ENCODE results near the gene ZSCAN18. TPM values are rescaled to one million over a fixed set of nuclear protein-coding genes. Genes with fewer than 3 reads are reported as not detected.

ZSCAN18 gene
- total RNA-seq, 1 donor from 2014 or later = 50.6 TPM

DNA sequence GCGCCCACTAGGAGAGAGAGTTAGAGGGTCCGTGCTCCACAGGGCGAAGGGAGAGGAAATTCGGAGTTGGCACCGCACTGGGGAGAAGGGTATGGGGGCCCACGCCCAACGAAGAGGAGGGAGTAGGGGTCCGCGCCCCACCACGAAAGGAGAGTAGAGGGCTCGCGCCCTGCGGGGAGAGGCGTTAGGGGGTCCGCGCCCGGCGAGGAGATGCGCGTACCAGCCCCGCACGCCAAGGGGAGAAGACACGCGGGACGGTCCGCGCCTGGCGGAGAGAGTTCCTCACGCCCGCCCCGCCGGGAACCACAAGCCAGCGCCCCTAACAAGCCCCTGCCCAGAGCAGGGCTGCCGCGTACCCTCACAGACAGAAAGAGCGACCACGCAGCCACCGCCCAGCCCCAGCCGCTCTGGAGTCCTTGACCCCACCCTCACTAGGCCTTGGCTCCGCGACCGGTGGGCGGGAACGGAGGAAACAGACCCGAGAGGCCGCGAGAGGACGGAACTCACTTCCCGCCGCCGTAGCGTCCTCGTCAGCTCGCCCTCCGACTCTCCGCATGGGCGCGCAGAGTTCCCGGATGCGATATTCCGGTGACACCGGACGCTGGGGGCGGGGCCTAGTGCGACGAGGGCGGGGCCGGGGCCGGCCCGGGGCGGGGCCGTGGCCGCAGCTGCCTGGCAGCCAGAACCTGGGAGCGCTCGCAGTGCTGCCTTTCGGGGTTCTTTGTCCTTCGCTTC is 20.0 kb upstream of the ZSCAN18 start:
- H3K4me1 ChIP-seq (ENCODE audit: control insufficient read depth in 3 of 3, insufficient read depth in 3 of 3, low read length in 3 of 3) = no peaks in the 10 kb centered on the region
- peaks cover 14 to 42% (median 32%) of the 10 kb centered on the region in 3 donors for H3K9me3 ChIP-seq (ENCODE audit: control insufficient read depth in 3 of 3, low read length in 3 of 3)
- peaks cover 0 to 4% (median 0%) of the 10 kb centered on the region in 3 donors for H3K27me3 ChIP-seq (ENCODE audit: control insufficient read depth in 3 of 3, insufficient read depth in 3 of 3, low read length in 3 of 3)
- peaks cover 0 to 2% (median 0%) of the 10 kb centered on the region in 3 donors for H3K36me3 ChIP-seq (ENCODE audit: control insufficient read depth in 3 of 3, insufficient read depth in 3 of 3, low read length in 3 of 3)
- H3K4me3 ChIP-seq (ENCODE audit: low read length in 3 of 3) = peak overlapping the region in 1 of 3 donors; percentile 0
- H3K27ac ChIP-seq (ENCODE audit: low read depth, low read length) = no peak overlapping the region
- H3K9ac ChIP-seq (ENCODE audit: low read depth in 1 of 3, low read length in 3 of 3) = no peak overlapping the region

DNA sequence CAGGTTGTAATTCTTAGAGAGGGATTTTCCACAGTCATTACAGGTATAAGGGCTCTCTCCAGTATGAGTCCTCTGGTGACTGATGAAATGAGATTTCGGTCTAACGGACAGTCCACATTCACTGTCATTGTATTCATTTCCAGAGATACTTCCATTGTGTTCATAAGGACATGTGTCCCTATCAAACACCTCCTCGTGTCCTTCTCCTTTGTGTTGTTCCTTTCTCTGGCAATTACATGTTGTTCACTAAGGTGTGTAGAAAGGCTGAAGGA is 10.5 kb upstream of the ZSCAN18 start:
- no peak overlapping the region for H3K9ac ChIP-seq (ENCODE audit: low read depth in 1 of 3, low read length in 3 of 3)
- no peak overlapping the region for H3K27ac ChIP-seq (ENCODE audit: low read depth, low read length)
- H3K4me1 ChIP-seq (ENCODE audit: control insufficient read depth in 3 of 3, insufficient read depth in 3 of 3, low read length in 3 of 3) = no peaks in the 10 kb centered on the region
- peak overlapping the region in 1 of 3 donors; percentile 62 for H3K4me3 ChIP-seq (ENCODE audit: low read length in 3 of 3)
- no peaks in the 10 kb centered on the region for H3K27me3 ChIP-seq (ENCODE audit: control insufficient read depth in 3 of 3, insufficient read depth in 3 of 3, low read length in 3 of 3)
- H3K36me3 ChIP-seq (ENCODE audit: control insufficient read depth in 3 of 3, insufficient read depth in 3 of 3, low read length in 3 of 3) = no peaks in the 10 kb centered on the region
- H3K9me3 ChIP-seq (ENCODE audit: control insufficient read depth in 3 of 3, low read length in 3 of 3) = peaks cover 29 to 42% (median 29%) of the 10 kb centered on the region in 3 donors

DNA sequence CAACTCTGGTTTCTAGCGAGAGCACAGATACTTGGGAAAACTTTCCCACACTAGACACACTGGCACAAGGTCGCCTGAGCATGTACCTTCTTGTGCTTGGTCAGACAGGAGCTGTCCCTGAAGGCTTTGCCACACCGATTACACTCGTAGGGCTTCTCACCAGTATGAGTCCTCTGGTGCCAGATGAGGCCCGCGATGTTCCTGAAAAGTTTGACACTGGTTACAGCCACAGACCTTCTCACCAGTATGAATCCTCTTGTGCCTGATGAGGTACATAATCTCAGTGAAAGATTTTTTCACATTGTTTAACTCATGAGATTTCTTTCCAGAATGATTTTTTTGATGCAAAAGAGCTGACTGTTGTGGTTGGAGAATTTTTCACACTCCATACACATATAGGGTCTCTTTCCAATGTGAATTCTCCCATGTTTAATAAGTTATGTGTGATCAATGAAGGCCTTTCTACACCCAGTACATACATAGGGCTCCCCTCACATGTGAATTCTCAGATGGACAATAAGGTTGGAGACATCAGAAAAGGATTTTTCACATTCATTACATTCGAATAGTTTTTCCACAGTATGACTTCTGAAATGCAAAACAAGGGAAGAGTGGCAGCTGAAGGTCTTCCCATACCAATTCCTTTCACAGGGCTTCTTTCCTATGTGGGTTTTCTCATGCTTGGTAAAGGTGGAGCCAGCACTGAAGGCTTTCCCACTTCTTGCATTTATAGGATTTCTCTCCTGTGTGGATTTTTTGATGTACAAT is 9.9 kb upstream of the ZSCAN18 start:
- Histone ChIP-seq H3K9me3 (ENCODE audit: control insufficient read depth in 3 of 3, low read length in 3 of 3) (peaks cover 27 to 47% (median 29%) of the 10 kb centered on the region in 3 donors), H3K4me3 (ENCODE audit: low read length in 3 of 3) (peak overlapping the region in 1 of 3 donors; percentile 62), H3K27me3 (ENCODE audit: control insufficient read depth in 3 of 3, insufficient read depth in 3 of 3, low read length in 3 of 3) (no peaks in the 10 kb centered on the region), H3K27ac (ENCODE audit: low read depth, low read length) (no peak overlapping the region), H3K36me3 (ENCODE audit: control insufficient read depth in 3 of 3, insufficient read depth in 3 of 3, low read length in 3 of 3) (no peaks in the 10 kb centered on the region), H3K4me1 (ENCODE audit: control insufficient read depth in 3 of 3, insufficient read depth in 3 of 3, low read length in 3 of 3) (no peaks in the 10 kb centered on the region), H3K9ac (ENCODE audit: low read depth in 1 of 3, low read length in 3 of 3) (no peak overlapping the region)

DNA sequence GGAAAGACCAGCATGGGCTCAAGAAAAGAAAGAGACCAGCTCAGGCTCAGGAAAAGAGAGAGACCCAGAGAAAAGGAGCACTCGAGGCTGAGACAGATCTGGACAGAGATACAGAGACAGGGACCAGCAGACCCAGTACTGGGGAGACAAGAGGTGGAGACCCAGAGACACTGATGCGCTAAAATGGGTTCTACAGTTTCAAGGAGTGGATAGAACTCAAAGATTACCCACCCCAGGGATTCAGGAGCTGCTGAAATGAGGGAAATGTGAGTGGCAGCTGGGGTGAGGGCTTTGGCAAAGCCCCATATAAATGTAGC is 609 bp upstream of the ZSCAN18 start:
- H3K9me3 ChIP-seq (ENCODE audit: control insufficient read depth in 3 of 3, low read length in 3 of 3) = peaks cover 9 to 24% (median 10%) of the 10 kb centered on the region in 3 donors

DNA sequence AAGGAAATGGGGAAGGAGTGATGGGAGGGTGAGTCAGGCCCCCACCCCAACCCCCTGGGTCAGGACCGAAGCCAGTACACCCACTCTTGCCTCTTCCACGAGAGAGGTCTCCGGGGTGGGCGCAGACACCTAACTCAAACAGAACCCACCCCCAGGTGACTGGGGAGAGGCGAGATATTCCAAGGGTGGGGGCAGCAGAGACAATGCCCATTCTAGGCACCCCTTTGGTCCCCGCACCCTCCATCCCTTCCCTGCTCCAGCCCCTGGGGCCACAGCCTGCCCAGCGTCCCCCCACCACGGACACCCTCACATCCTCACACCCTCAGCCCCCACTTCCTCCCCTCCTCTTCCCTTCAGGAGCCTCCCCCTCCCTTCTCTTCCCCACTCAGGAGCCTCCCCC is 682 bp downstream of the ZSCAN18 start:
- no peak overlapping the region for H3K27ac ChIP-seq (ENCODE audit: low read depth, low read length)
- peak overlapping the region in 1 of 3 donors; percentile 33 for H3K9ac ChIP-seq (ENCODE audit: low read depth in 1 of 3, low read length in 3 of 3)

More for the DNA sequence above, 609 bp upstream of the ZSCAN18 start:
- H3K36me3 ChIP-seq (ENCODE audit: control insufficient read depth in 3 of 3, insufficient read depth in 3 of 3, low read length in 3 of 3) = peaks cover 3 to 10% (median 5%) of the 10 kb centered on the region in 3 donors
- H3K4me1 ChIP-seq (ENCODE audit: control insufficient read depth in 3 of 3, insufficient read depth in 3 of 3, low read length in 3 of 3) = peaks cover 7 to 13% (median 12%) of the 10 kb centered on the region in 3 donors
- peak overlapping the region; percentile 85 to 98 (median 90) for H3K4me3 ChIP-seq (ENCODE audit: low read length in 3 of 3)
- no peaks in the 10 kb centered on the region for H3K27me3 ChIP-seq (ENCODE audit: control insufficient read depth in 3 of 3, insufficient read depth in 3 of 3, low read length in 3 of 3)
- peak overlapping the region; percentile 97 for H3K27ac ChIP-seq (ENCODE audit: low read depth, low read length)
- peak overlapping the region; percentile 92 to 97 (median 93) for H3K9ac ChIP-seq (ENCODE audit: low read depth in 1 of 3, low read length in 3 of 3)

DNA sequence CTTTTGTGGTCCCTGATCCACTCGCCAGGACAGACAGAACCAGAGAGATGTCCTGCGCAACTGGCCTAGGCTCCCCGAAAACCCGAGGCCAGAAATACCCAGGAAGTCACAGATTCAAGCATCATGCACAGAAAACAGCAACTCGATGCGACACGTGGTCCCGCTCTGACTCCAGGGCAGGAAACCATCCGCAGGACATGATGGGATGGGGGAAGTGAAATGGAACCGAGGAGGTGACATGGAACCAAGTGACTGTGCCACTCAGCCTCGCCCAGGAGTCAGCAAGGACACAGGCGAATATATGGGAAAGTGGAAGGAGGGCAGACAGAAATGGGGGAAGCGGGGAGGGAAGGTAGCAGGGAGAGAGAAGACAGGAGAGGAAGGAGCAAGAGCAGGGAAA is 1.1 kb downstream of the ZSCAN18 start:
- Histone ChIP-seq H3K9me3 (ENCODE audit: control insufficient read depth in 3 of 3, low read length in 3 of 3) (peaks cover 3 to 24% (median 17%) of the 10 kb centered on the region in 3 donors), H3K9ac (ENCODE audit: low read depth in 1 of 3, low read length in 3 of 3) (peak overlapping the region in 1 of 3 donors; percentile 33), H3K36me3 (ENCODE audit: control insufficient read depth in 3 of 3, insufficient read depth in 3 of 3, low read length in 3 of 3) (peaks cover 3 to 10% (median 5%) of the 10 kb centered on the region in 3 donors), H3K4me1 (ENCODE audit: control insufficient read depth in 3 of 3, insufficient read depth in 3 of 3, low read length in 3 of 3) (peaks cover 7 to 13% (median 12%) of the 10 kb centered on the region in 3 donors), H3K27ac (ENCODE audit: low read depth, low read length) (no peak overlapping the region), H3K27me3 (ENCODE audit: control insufficient read depth in 3 of 3, insufficient read depth in 3 of 3, low read length in 3 of 3) (no peaks in the 10 kb centered on the region), H3K4me3 (ENCODE audit: low read length in 3 of 3) (peak overlapping the region; percentile 63 to 98 (median 81))

More for the DNA sequence above, 682 bp downstream of the ZSCAN18 start:
- Histone ChIP-seq H3K4me1 (ENCODE audit: control insufficient read depth in 3 of 3, insufficient read depth in 3 of 3, low read length in 3 of 3) (peaks cover 7 to 13% (median 12%) of the 10 kb centered on the region in 3 donors), H3K9me3 (ENCODE audit: control insufficient read depth in 3 of 3, low read length in 3 of 3) (peaks cover 3 to 25% (median 17%) of the 10 kb centered on the region in 3 donors), H3K27me3 (ENCODE audit: control insufficient read depth in 3 of 3, insufficient read depth in 3 of 3, low read length in 3 of 3) (no peaks in the 10 kb centered on the region), H3K4me3 (ENCODE audit: low read length in 3 of 3) (peak overlapping the region; percentile 63 to 98 (median 81)), H3K36me3 (ENCODE audit: control insufficient read depth in 3 of 3, insufficient read depth in 3 of 3, low read length in 3 of 3) (peaks cover 3 to 10% (median 5%) of the 10 kb centered on the region in 3 donors)

DNA sequence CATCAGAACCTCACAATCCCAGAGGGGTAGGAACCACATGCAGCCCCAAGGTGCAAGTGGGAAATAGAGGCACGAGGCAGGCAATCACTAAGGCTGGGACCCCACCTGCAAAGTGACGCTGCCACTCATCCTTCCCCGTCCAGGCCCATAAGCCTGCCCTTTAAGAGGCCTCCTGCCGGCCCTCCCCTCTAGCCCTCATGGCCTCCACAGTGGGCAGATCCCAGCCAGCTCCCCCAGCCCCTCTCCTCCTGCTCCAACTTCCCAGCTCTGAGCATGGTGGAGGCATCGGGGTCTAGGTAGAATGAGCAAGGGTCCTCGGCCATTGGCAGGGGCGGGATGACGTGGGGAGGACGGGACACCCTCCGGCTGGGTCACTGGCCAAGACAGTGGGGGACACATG is 2.7 kb downstream of the ZSCAN18 start:
- Histone ChIP-seq H3K36me3 (ENCODE audit: control insufficient read depth in 3 of 3, insufficient read depth in 3 of 3, low read length in 3 of 3) (peaks cover 3 to 10% (median 5%) of the 10 kb centered on the region in 3 donors), H3K27me3 (ENCODE audit: control insufficient read depth in 3 of 3, insufficient read depth in 3 of 3, low read length in 3 of 3) (no peaks in the 10 kb centered on the region), H3K9ac (ENCODE audit: low read depth in 1 of 3, low read length in 3 of 3) (no peak overlapping the region), H3K27ac (ENCODE audit: low read depth, low read length) (no peak overlapping the region), H3K9me3 (ENCODE audit: control insufficient read depth in 3 of 3, low read length in 3 of 3) (peaks cover 3 to 23% (median 19%) of the 10 kb centered on the region in 3 donors), H3K4me1 (ENCODE audit: control insufficient read depth in 3 of 3, insufficient read depth in 3 of 3, low read length in 3 of 3) (peaks cover 7 to 13% (median 12%) of the 10 kb centered on the region in 3 donors), H3K4me3 (ENCODE audit: low read length in 3 of 3) (no peak overlapping the region)

DNA sequence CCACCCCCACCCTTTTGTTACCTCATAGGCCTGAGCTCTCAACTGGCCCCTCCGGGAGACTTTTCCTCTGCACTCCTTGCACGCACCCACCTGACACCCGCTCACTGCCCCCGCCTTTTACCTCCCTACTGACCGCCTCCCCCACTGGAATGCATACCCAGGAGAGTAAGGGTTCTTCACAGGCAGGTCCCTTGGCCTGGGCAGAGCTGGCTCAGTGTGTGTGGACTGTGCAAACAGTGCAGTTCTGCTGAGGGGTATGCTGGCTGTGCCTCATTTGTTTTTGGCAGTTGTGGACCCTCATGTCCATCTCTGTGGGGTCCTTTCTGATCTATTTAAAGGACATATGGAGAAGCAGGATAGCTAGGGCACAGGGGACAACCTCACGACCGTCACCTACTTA is 5.0 kb downstream of the ZSCAN18 start:
- Histone ChIP-seq H3K27ac (ENCODE audit: low read depth, low read length) (no peak overlapping the region), H3K9me3 (ENCODE audit: control insufficient read depth in 3 of 3, low read length in 3 of 3) (peaks cover 3 to 30% (median 27%) of the 10 kb centered on the region in 3 donors), H3K4me3 (ENCODE audit: low read length in 3 of 3) (peak overlapping the region in 1 of 3 donors; percentile 14), H3K36me3 (ENCODE audit: control insufficient read depth in 3 of 3, insufficient read depth in 3 of 3, low read length in 3 of 3) (peaks cover 4 to 14% (median 11%) of the 10 kb centered on the region in 3 donors), H3K27me3 (ENCODE audit: control insufficient read depth in 3 of 3, insufficient read depth in 3 of 3, low read length in 3 of 3) (no peaks in the 10 kb centered on the region), H3K4me1 (ENCODE audit: control insufficient read depth in 3 of 3, insufficient read depth in 3 of 3, low read length in 3 of 3) (peaks cover 7 to 8% (median 8%) of the 10 kb centered on the region in 3 donors), H3K9ac (ENCODE audit: low read depth in 1 of 3, low read length in 3 of 3) (no peak overlapping the region)

DNA sequence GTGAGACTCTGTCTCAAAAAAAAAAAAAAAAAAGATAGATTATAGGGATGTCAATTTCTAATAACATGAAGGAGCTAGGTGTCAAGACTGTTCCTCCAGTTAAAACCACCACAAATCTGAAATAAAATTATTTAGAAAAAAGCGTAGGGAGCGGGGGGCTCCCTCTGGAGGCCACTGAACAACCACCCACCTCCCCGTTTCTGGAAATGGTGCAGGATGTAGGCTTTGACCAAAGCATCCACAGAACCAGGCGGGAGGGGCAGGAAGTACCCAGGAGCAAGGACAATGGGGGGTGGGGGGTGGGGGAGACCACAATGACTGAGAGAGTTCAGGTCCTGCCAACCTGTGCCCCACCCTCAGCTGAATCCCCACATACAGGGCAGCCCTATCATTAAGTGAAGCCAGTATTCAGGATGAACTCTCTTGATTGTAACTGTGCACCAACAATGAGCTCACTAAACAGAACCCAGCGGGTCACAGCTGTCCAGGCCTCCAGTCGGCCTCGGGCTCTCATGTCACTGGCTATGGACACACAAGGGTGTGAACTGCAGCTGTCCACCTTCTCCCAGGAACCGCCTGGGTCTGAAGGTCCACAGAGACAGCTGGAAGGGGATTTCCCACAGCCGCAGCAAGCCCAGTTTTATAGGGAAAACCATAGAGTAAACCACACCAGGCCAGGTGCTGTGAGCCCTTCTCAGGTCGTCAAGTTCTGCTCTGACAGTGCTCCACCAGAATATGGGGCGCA is 6.6 kb downstream of the ZSCAN18 start:
- no peaks in the 10 kb centered on the region for H3K4me1 ChIP-seq (ENCODE audit: control insufficient read depth in 3 of 3, insufficient read depth in 3 of 3, low read length in 3 of 3)
- H3K4me3 ChIP-seq (ENCODE audit: low read length in 3 of 3) = no peak overlapping the region
- no peaks in the 10 kb centered on the region for H3K27me3 ChIP-seq (ENCODE audit: control insufficient read depth in 3 of 3, insufficient read depth in 3 of 3, low read length in 3 of 3)
- no peak overlapping the region for H3K27ac ChIP-seq (ENCODE audit: low read depth, low read length)
- H3K9me3 ChIP-seq (ENCODE audit: control insufficient read depth in 3 of 3, low read length in 3 of 3) = peaks cover 3 to 34% (median 30%) of the 10 kb centered on the region in 3 donors
- peaks cover 7 to 19% (median 17%) of the 10 kb centered on the region in 3 donors for H3K36me3 ChIP-seq (ENCODE audit: control insufficient read depth in 3 of 3, insufficient read depth in 3 of 3, low read length in 3 of 3)
- no peak overlapping the region for H3K9ac ChIP-seq (ENCODE audit: low read depth in 1 of 3, low read length in 3 of 3)

All from skeletal muscle tissue (tissue), 4 donors.